ENCODE results near the gene PRELID3B.

Gene PRELID3B

DNA sequence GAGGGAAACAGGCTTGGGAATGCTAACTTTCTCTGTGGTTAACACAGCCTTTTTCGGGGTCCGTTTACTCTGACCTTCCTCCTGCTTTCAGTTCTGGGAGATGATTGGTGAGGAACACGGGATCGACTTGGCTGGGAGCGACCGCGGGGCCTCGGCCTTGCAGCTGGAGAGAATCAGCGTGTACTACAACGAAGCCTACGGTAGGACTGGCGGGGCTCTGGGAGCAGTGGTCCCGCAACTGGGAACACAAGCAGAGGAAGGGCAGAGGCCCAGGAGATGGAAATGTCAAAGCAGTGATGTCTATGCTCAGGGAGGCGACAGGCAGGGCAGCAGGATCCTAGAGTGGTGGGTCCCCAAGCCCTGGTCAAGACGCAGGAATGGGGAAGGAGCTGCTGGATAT, 19.8 kb downstream of the PRELID3B start:
- TF ChIP-seq, protein P1, sequence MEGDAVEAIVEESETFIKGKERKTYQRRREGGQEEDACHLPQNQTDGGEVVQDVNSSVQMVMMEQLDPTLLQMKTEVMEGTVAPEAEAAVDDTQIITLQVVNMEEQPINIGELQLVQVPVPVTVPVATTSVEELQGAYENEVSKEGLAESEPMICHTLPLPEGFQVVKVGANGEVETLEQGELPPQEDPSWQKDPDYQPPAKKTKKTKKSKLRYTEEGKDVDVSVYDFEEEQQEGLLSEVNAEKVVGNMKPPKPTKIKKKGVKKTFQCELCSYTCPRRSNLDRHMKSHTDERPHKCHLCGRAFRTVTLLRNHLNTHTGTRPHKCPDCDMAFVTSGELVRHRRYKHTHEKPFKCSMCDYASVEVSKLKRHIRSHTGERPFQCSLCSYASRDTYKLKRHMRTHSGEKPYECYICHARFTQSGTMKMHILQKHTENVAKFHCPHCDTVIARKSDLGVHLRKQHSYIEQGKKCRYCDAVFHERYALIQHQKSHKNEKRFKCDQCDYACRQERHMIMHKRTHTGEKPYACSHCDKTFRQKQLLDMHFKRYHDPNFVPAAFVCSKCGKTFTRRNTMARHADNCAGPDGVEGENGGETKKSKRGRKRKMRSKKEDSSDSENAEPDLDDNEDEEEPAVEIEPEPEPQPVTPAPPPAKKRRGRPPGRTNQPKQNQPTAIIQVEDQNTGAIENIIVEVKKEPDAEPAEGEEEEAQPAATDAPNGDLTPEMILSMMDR (IDR thresholded peaks at IDR 0.05; ENCODE audit: low read depth, low read length), result no peak
- no peak overlapping the region for H3K4me3 ChIP-seq (ENCODE audit: low read depth, low read length)
- H3K36me3 ChIP-seq, result peaks cover 49% of the 10 kb centered on the region
- H3K27me3 ChIP-seq, result no peaks in the 10 kb centered on the region
- no peaks in the 10 kb centered on the region for H3K9me3 ChIP-seq
- peaks cover 6% of the 10 kb centered on the region; the same call in 1 of the 2 replicates for H3K4me1 ChIP-seq
- no peak for DNase-seq

DNA sequence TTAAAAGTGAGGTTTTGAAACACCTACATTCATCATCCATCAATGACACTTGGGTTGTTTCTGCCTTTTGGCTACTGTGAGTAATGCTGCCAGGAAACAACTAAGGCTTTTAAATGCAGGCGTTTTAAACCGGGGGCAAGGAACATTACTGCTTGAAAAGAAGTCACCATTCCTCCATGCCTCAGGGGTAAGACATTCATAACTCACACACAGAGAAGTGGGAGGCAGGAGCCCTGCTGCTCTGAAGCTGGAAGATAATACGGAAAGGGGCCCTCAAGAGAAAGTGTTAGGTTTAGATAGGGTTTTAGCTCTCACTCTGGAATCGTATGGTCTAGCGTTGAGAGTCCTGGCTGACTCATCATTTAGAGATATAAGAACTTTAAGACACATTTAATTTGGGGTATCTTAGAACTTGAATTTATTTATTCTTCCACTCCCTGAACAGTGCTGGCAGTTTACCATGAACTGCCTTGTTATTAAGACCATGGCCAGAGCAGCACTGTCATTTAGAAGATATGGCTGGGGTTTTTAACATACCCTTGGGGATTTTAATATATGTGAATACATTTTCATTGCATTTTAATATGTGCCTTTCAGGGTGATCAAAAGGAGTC, 21.5 kb downstream of the PRELID3B start:
- H3K27me3 ChIP-seq, result no peaks in the 10 kb centered on the region
- no peak overlapping the region for H3K4me3 ChIP-seq (ENCODE audit: low read depth, low read length)
- peaks cover 12% of the 10 kb centered on the region for H3K4me1 ChIP-seq
- DNase-seq, result no peak
- no peaks in the 10 kb centered on the region for H3K9me3 ChIP-seq
- H3K36me3 ChIP-seq, result peaks cover 31% of the 10 kb centered on the region
- TF ChIP-seq, protein P1 (IDR thresholded peaks at IDR 0.05; ENCODE audit: low read depth, low read length), result no peak

DNA sequence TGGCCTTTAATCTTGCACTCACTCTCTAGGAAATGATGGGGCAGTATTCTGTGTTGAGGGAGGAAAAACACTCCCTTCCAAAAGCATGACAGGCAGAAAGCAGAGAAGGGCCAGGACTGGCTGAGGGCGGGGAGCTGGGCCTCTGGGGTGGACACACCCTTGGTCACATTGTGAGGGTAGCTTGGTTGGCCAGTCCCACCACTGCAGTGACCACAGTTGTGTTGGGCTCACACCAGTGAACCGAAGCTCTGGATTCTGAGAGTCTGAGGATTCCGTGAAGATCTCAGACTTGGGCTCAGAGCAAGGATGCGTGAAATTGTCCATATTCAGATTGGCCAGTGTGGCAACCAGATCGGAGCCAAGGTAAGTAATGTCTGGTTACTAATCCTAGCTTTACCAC, 23.4 kb downstream of the PRELID3B start, which contains the start of gene TUBB1:
TUBB1 (plus strand) TSS at position 213 of the 400 bp plus-strand sequence; CDS start at position 307, 94 bp downstream.
- H3K27me3 ChIP-seq, result no peaks in the 10 kb centered on the region
- H3K4me3 ChIP-seq (ENCODE audit: low read depth, low read length), result no peak within 1 kb of the TSS
- H3K36me3 ChIP-seq, result peaks cover 13% of the 10 kb centered on the region
- TF ChIP-seq, protein P1 (IDR thresholded peaks at IDR 0.05; ENCODE audit: low read depth, low read length), result no peak
- H3K4me1 ChIP-seq, result peaks cover 12% of the 10 kb centered on the region
- DNase-seq, result no peak
- H3K9me3 ChIP-seq, result no peaks in the 10 kb centered on the region

DNA sequence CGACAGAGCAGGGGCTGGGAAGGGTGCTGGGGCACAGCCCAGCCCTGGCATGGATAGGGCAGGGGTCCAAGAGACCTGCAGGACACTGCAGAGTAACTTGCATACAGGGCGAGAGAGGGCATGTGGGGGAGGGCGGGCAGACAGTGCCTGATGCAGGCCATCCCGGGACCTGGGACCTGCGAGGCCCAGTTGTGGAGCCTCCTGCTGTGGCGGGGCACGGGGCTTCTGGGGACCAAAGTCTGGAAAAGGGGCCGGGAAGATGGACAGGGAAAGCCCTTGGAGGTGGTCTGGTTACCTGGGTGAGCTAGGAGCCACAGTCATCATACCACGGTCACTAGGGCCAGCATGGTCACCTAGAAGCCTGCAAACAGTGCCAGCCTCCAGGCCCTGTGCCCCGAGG, 23.8 kb downstream of the PRELID3B start:
- TF ChIP-seq, protein P1 (IDR thresholded peaks at IDR 0.05; ENCODE audit: low read depth, low read length), result no peak
- Histone ChIP-seq H3K4me3 (ENCODE audit: low read depth, low read length) (no peak overlapping the region), H3K9me3 (no peaks in the 10 kb centered on the region), H3K36me3 (peaks cover 9% of the 10 kb centered on the region), H3K4me1 (peaks cover 12% of the 10 kb centered on the region), H3K27me3 (no peaks in the 10 kb centered on the region)
- no peak for DNase-seq

DNA sequence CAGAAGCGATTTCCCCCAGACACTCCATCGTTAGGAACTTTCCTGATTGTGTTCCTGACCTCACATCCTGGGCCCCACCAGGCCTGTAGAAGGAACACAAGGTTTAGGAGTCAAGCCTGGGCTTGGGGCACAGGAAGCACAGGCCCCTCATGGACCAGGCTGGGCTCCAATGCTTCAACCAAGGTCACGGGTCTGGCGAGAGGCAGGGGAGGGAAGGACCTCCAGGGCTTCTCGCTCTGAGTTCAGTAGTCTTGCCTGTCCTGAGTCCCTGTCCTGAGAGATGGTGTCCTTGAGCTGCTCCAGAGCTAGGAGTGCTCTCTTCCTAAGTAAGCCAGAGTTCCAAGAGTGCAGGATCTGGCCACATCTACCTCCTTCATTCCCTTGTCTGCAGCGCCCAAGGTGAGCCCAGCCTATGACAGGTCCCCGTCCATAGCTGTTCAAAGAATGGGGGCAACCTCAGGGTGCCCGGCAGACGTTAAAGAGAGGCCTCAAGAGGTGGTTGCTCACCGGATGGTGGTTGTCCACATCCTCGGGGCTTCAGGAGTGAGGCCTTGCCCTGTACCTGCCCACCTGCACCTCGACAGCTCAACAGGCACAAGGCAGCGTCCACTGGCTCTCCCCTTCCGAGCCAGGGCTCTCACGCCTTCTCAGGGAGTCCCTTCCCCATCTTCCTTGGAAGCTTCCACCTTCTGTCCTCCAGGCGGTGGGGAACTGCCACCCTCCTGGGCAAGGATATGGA, 24.9 kb downstream of the PRELID3B start:
- no peak overlapping the region for H3K4me3 ChIP-seq (ENCODE audit: low read depth, low read length)
- peaks cover 6% of the 10 kb centered on the region for H3K36me3 ChIP-seq
- no peaks in the 10 kb centered on the region for H3K9me3 ChIP-seq
- H3K4me1 ChIP-seq, result peaks cover 12% of the 10 kb centered on the region
- TF ChIP-seq, protein P1 (IDR thresholded peaks at IDR 0.05; ENCODE audit: low read depth, low read length), result no peak
- no peaks in the 10 kb centered on the region for H3K27me3 ChIP-seq
- no peak for DNase-seq

Measured in BE2C (cell line).